ENCODE measurements around the gene EXOC3L4. TPM values are rescaled to one million over a fixed set of nuclear protein-coding genes. Genes with fewer than 3 reads are reported as not detected.

The EXOC3L4 gene
- total and polyA plus RNA-seq, 9 of the 15 experiments (the other 6 are each of a cell fraction or from before 2014, with no cell fraction given) = 0.10 to 6.7 (median 0.98) TPM; not detected in 1

DNA sequence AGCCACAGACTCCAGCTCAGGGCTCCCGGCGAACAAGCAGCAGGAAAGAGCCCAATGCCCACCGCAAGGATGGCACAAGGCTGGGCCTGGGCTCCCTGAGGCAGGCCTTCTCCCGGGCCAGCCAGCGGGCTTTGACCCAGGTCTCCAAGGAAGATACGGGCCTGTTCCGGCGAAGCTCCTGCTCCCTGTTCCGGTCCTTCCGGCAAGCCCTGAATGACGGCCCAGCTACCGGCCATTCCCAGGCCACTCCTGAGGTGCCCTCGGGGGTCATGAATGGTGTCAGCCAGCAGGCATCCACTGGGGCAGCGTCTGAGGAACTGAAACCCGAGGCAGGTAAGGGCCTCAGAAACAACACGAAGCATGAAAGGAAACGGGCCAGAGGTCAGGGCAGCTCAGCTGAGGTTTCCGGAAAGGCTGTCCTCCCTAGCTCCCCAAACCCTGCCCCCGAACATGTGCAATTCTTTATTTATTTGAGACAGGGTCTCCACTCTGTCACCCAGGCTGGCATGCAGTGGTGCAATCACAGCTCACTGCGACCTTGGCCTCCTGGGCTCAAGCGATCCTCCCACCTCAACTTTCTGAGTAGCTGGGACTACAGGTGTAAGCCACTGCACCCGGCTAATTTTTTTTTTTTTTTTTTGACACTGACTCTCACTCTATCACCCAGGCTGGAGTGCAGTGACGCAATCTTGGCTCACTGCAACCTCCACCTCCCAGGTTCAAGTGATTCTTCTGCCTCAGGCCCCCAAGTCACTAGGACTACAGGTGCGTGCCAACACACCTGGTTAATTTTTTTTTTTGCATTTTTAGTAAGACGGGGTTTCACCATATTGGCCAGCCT is 6.0 kb downstream of the EXOC3L4 start:
- Histone ChIP-seq H3K27me3 (ENCODE audit: control insufficient read depth in 2 of 2, insufficient read depth in 2 of 2, low read length in 2 of 2) (no peaks in the 10 kb centered on the region), H3K4me3 (no peak overlapping the region)
- no peak for FAIRE-seq
- TF ChIP-seq MEF2A (IDR thresholded peaks at IDR 0.05; ENCODE audit: control insufficient read depth, low read depth, low read length) (no peak), SRSF1 (IDR thresholded peaks at IDR 0.05; ENCODE audit: low read depth, low read length) (no peak), FOXJ2 (tag; IDR thresholded peaks at IDR 0.05) (no peak), HES1 (IDR thresholded peaks at IDR 0.05; ENCODE audit: low read depth) (no peak), KAT7 (CRISPR knock-in tag; IDR thresholded peaks at IDR 0.05; ENCODE audit: borderline replicate concordance) (no peak), HINFP (tag; conservative IDR thresholded peaks at IDR 0.05; ENCODE audit: low read depth) (no peak), NEUROD1 (IDR thresholded peaks at IDR 0.05; ENCODE audit: borderline replicate concordance, low read depth, low read length, partially characterized antibody) (no peak), CEBPB (tag; IDR thresholded peaks at IDR 0.05) (peak; percentile 84), ZNF239 (CRISPR knock-in tag; IDR thresholded peaks at IDR 0.05) (no peak), HMGN3 (IDR thresholded peaks at IDR 0.05; ENCODE audit: borderline replicate concordance, extremely low read depth, insufficient read length, low read depth, low read length) (no peak), ETV5 (CRISPR knock-in tag; IDR thresholded peaks at IDR 0.05; ENCODE audit: low read depth) (no peak), HDGF (IDR thresholded peaks at IDR 0.05) (no peak), MCM7 (IDR thresholded peaks at IDR 0.05) (no peak), SPI1 (IDR thresholded peaks at IDR 0.05; ENCODE audit: borderline replicate concordance, low read depth, low read length) (no peak), HSF4 (CRISPR knock-in tag; IDR thresholded peaks at IDR 0.05; ENCODE audit: borderline replicate concordance) (no peak), PHF20 (IDR thresholded peaks at IDR 0.05; ENCODE audit: partially characterized antibody) (no peak), ZNF431 (CRISPR knock-in tag; IDR thresholded peaks at IDR 0.05) (no peak)
- TF ChIP-seq, protein P1, sequence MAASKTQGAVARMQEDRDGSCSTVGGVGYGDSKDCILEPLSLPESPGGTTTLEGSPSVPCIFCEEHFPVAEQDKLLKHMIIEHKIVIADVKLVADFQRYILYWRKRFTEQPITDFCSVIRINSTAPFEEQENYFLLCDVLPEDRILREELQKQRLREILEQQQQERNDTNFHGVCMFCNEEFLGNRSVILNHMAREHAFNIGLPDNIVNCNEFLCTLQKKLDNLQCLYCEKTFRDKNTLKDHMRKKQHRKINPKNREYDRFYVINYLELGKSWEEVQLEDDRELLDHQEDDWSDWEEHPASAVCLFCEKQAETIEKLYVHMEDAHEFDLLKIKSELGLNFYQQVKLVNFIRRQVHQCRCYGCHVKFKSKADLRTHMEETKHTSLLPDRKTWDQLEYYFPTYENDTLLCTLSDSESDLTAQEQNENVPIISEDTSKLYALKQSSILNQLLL (CRISPR knock-in tag; IDR thresholded peaks at IDR 0.05; ENCODE audit: borderline replicate concordance) = no peak

More for the DNA sequence above, 6.0 kb downstream of the EXOC3L4 start:
- TSS peak; percentile 36 for BruUV-seq (replicated peaks)
- Histone ChIP-seq H4K20me1 (replicated peaks; ENCODE audit: control insufficient read depth, insufficient read depth, low read length) (no peaks in the 10 kb centered on the region), H3K79me2 (ENCODE audit: control insufficient read depth, insufficient read depth, low read length) (peaks cover 11% of the 10 kb centered on the region; the same call in 2 of the 3 replicates), H3K27ac (ENCODE audit: extremely low read depth, low read depth, low read length) (no peak overlapping the region), H3K4me1 (replicated peaks in 1 of 2; ENCODE audit: control insufficient read depth in 2 of 2, insufficient read depth in 2 of 2, low read length in 2 of 2) (peaks cover 31 to 86% of the 10 kb centered on the region in 2 experiments), H3K4me2 (ENCODE audit: insufficient read depth, low read length) (peak overlapping the region; percentile 85), H3K36me3 (ENCODE audit: control insufficient read depth, insufficient read depth, low read length) (peaks cover 6% of the 10 kb centered on the region; the same call in 1 of the 3 replicates), H3K9me3 (replicated peaks; ENCODE audit: control insufficient read depth, insufficient read depth, low read depth, low read length) (no peaks in the 10 kb centered on the region), H3K9ac (ENCODE audit: insufficient read depth in 1 of 2, low read depth in 2 of 2, low read length in 2 of 2) (peak overlapping the region; percentile 62 to 91; a peak in 3 of 4 replicates), H2AFZ (ENCODE audit: low read depth, low read length) (no peak overlapping the region), H3K9me1 (ENCODE audit: control insufficient read depth, insufficient read depth, low read length) (no peaks in the 10 kb centered on the region)
- DNase-seq (ENCODE audit: extremely low read depth in 1 of 4, low spot score in 3 of 4) (no peak), ATAC-seq (no peak)
- WGBS (ENCODE audit: insufficient coverage, low coverage, missing lambda C conversion rate) = 62% methylated on average over 20 of the region's 25 CpGs
- POLR2A ChIA-PET = interaction anchor here (0.6 to 1.2 kb wide), 3 partner anchors 10 to 233 kb away, joined by 3 to 4 read pairs (median 4); partner anchors contain the start of gene EIF5
- in situ Hi-C loops (cut with MboI) (loop anchor here (10.0 kb wide), 1 partner anchor 194 kb away; no protein-coding TSS in a partner anchor), intact Hi-C loops (cut with micrococcal nuclease) (no loop called here)
- CTCF ChIA-PET (ENCODE audit: low intra/inter-chr PET ratio) = no interaction called here
